ENCODE results near the gene ELK3. TPM values are rescaled to one million over a fixed set of nuclear protein-coding genes. Genes with fewer than 3 reads are reported as not detected.

ELK3 gene
- total RNA-seq, 1 donor from 2014 or later, result 49.3 TPM

DNA sequence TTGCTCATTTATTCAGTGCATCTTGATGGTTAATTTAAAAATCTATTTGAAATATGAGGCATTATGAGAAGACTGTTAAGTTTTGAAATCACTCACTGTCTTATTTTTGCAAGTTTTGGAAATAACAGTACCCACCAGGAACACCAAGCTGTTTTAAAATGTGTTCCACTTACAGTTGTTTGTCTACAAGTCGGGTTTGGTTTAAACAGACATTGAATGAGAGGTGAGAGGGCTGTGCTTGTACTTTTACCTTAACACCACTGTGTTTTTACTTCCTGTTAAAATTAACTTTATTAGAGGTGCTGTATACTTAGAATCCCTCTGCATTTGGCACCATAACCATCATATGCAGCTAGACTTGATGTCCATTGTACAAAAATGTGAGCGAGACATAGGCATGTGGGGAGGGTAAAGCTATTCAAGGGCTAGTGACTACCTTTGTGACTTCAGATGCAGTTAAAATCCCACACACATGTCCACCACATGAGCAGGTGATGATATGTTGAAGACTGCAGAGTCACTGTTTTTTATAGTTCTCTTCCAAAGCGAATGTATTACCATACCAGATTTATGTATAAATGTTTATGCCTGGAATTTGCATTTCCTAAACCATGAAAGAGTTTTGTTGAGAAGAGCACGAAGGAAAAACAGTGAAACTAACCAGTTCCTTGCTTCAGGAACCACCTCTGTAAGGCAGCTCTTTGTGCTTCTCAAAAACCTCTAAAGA is 12.9 kb downstream of the ELK3 start:
- H3K27ac Mint-ChIP-seq (ENCODE audit: unreplicated experiment), result no peak overlapping the region
- TF ChIP-seq, protein P1, sequence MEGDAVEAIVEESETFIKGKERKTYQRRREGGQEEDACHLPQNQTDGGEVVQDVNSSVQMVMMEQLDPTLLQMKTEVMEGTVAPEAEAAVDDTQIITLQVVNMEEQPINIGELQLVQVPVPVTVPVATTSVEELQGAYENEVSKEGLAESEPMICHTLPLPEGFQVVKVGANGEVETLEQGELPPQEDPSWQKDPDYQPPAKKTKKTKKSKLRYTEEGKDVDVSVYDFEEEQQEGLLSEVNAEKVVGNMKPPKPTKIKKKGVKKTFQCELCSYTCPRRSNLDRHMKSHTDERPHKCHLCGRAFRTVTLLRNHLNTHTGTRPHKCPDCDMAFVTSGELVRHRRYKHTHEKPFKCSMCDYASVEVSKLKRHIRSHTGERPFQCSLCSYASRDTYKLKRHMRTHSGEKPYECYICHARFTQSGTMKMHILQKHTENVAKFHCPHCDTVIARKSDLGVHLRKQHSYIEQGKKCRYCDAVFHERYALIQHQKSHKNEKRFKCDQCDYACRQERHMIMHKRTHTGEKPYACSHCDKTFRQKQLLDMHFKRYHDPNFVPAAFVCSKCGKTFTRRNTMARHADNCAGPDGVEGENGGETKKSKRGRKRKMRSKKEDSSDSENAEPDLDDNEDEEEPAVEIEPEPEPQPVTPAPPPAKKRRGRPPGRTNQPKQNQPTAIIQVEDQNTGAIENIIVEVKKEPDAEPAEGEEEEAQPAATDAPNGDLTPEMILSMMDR (IDR thresholded peaks at IDR 0.05), result no peak
- peaks cover 60% of the 10 kb centered on the region for H3K4me1 Mint-ChIP-seq (ENCODE audit: unreplicated experiment)

DNA sequence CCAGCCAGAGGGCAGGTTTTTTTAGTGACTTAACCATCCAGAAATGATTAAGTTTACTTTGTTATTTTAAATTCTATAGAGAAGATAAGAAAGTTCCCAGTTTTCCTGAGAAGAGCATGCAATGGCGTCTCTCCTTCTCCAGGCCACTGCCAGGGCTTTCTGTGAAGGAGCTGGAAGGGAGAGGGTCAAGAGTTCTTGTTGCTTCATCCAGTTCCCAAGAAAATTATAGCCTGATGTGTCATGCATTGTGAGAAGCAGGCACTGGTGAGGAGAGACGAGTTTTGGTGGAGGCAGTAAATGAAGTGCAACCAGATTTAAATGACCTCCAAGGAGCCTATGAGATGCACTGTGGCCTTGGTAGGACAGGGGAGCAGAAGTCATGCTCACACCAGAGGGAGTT is 14.2 kb downstream of the ELK3 start:
- Mint-ChIP-seq H3K9me3 (ENCODE audit: unreplicated experiment) (peaks cover 3% of the 10 kb centered on the region), H3K36me3 (ENCODE audit: unreplicated experiment) (peaks cover 4% of the 10 kb centered on the region), H3K27ac (ENCODE audit: unreplicated experiment) (peak overlapping the region; percentile 28), H3K27me3 (ENCODE audit: unreplicated experiment) (no peaks in the 10 kb centered on the region), H3K4me3 (ENCODE audit: unreplicated experiment) (no peak overlapping the region), H3K4me1 (ENCODE audit: unreplicated experiment) (peaks cover 68% of the 10 kb centered on the region)
- TF ChIP-seq, protein P1 (IDR thresholded peaks at IDR 0.05), result no peak
- DNase-seq (ENCODE audit: extremely low spot score, unreplicated experiment), result no peak

More for the DNA sequence above, 12.9 kb downstream of the ELK3 start:
- Mint-ChIP-seq H3K27me3 (ENCODE audit: unreplicated experiment) (no peaks in the 10 kb centered on the region), H3K4me3 (ENCODE audit: unreplicated experiment) (no peak overlapping the region), H3K36me3 (ENCODE audit: unreplicated experiment) (peaks cover 4% of the 10 kb centered on the region), H3K9me3 (ENCODE audit: unreplicated experiment) (peaks cover 3% of the 10 kb centered on the region)
- DNase-seq (ENCODE audit: extremely low spot score, unreplicated experiment), result no peak

DNA sequence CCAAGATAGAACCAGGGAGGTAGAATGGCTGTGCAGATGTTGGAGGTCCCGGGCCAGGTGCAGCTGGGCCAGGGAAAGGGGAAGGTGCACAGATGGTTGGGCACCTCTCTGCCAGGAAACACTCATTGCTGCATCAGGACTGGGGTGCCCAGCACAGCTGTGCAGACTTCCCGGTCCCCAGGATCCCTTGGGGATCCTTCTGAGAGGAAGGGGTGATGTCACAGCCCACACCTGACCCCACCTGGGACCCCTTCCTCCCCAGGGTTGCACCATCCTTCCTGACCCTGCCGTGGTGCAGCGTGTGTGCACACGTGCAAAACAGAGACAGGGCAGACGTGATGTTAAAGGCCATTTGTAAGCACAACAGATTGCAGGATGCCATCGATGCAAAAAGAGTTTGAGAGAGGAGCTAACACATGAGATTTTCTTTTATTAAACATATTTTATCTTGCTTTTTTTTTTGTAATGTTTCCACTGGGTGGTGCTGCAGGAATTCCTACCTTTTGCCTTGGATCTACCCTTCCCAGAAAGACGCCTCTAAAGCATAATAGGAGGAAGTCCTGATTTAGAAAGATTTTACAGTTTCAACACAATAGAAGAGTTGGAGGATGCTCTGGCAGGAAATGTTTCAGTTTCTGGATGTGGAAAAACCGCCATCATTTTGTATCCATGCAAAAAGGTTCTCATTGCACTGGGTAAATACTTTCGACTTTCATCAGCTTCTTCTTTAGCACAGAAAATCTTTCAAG is 14.8 kb downstream of the ELK3 start:
- TF ChIP-seq, protein P1 (IDR thresholded peaks at IDR 0.05), result peak; percentile 37
- Mint-ChIP-seq H3K4me3 (ENCODE audit: unreplicated experiment) (no peak overlapping the region), H3K36me3 (ENCODE audit: unreplicated experiment) (peaks cover 4% of the 10 kb centered on the region), H3K9me3 (ENCODE audit: unreplicated experiment) (peaks cover 3% of the 10 kb centered on the region), H3K27ac (ENCODE audit: unreplicated experiment) (peak overlapping the region; percentile 29), H3K27me3 (ENCODE audit: unreplicated experiment) (no peaks in the 10 kb centered on the region), H3K4me1 (ENCODE audit: unreplicated experiment) (peaks cover 68% of the 10 kb centered on the region)
- no peak for DNase-seq (ENCODE audit: extremely low spot score, unreplicated experiment)

DNA sequence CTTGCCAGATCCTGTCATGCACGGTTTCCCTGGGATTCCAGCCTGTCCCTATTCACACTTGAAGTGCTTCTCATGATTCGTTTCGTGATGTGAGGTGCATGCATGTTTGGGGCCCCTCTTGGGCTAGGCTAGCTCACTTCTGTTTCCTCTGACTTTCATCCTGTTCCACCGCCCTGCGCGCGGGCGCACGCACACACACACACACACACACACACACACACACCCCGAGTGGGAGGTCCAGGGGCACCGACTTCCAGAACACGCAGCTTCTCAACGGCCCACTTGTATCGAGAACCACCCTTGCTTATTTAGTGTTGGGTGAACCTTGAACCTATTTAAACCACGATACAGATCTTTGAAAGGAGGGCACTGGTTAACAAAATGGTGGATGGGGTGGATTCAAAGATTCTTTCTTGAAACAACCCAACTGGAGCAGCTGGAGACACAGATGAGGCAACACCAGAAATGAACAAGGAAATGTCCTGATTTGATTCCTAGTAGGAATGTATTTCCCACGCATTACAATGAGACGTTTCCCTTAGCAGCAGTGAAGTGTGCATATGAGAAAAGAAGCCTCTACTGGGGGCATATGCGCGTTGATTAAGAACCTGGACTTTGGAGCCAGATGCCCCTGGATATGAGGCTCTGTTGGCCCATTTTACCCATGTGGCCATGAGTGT is 16.3 kb downstream of the ELK3 start:
- H3K27ac Mint-ChIP-seq (ENCODE audit: unreplicated experiment), result peak overlapping the region; percentile 9
- H3K36me3 Mint-ChIP-seq (ENCODE audit: unreplicated experiment), result peaks cover 2% of the 10 kb centered on the region
- H3K4me3 Mint-ChIP-seq (ENCODE audit: unreplicated experiment), result no peak overlapping the region
- DNase-seq (ENCODE audit: extremely low spot score, unreplicated experiment), result no peak
- H3K4me1 Mint-ChIP-seq (ENCODE audit: unreplicated experiment), result peaks cover 68% of the 10 kb centered on the region
- no peaks in the 10 kb centered on the region for H3K27me3 Mint-ChIP-seq (ENCODE audit: unreplicated experiment)
- TF ChIP-seq, protein P1 (IDR thresholded peaks at IDR 0.05), result no peak
- no peaks in the 10 kb centered on the region for H3K9me3 Mint-ChIP-seq (ENCODE audit: unreplicated experiment)

DNA sequence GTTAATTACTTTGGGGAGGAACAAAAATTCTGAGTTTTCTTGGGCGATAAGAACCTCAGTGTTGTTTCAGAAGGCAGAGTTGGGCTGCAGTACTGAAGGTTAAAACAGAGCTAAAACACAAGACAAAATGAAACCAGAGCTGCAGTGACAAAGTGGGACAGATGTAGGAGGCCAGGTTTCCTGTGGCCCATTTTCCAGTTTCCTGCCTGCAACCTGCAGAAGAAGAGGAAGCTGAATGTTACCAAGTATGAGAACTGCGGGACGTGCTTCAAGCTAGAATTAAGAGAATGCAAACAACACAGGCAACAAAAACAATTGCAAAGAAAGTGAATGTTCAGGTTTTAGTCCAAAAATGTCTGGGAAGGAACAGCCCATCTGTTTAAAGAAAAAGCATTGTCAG is 17.8 kb downstream of the ELK3 start:
- Mint-ChIP-seq H3K27ac (ENCODE audit: unreplicated experiment) (peak overlapping the region; percentile 65), H3K36me3 (ENCODE audit: unreplicated experiment) (peaks cover 2% of the 10 kb centered on the region), H3K9me3 (ENCODE audit: unreplicated experiment) (no peaks in the 10 kb centered on the region), H3K4me3 (ENCODE audit: unreplicated experiment) (peak overlapping the region; percentile 18), H3K4me1 (ENCODE audit: unreplicated experiment) (peaks cover 59% of the 10 kb centered on the region), H3K27me3 (ENCODE audit: unreplicated experiment) (no peaks in the 10 kb centered on the region)
- TF ChIP-seq, protein P1 (IDR thresholded peaks at IDR 0.05), result no peak
- DNase-seq (ENCODE audit: extremely low spot score, unreplicated experiment), result no peak

Data from osteocyte (in vitro differentiated cells).